Caco-2 (cell line): ENCODE results near the gene TCTA. TPM values are rescaled to one million over a fixed set of nuclear protein-coding genes. Genes with fewer than 3 reads are reported as not detected.

Source experiments
- BruUV-seq: library from RNA; stranded (reverse); fragments of 400-500 nt; replicated peaks from 2 replicates; lab custom pipeline; 2021; lab: Mats Ljungman, UMichigan
- CTCF ChIA-PET: fragments of 300-600 bp; sonication (Branson Sonifier 250); formaldehyde crosslinking; loops from one replicate; lab custom pipeline; 2022; ENCODE audit warnings: antibody characterized with exemption; lab: Charles Lee
- POLR2A ChIA-PET: fragments of 300-600 bp; sonication (Branson Sonifier 250); formaldehyde crosslinking; loops from one replicate; lab custom pipeline; 2022; ENCODE audit warnings: antibody characterized with exemption; lab: Charles Lee
- DNase-seq, 2 experiments: peaks; one replicate each; pipeline versions ENCODE4 v3.0.0 to v3.0.0-alpha.2; 2020 to 2022
- H3K27me3 ChIP-seq: replicated peaks from 2 replicates; pipeline ENCODE4 v1.6.0; 2011; ENCODE audit warnings: low read length; ENCODE audit not compliant: control insufficient read depth, insufficient read depth
- H3K36me3 ChIP-seq: 2 replicates; pipeline ENCODE4 v1.5.1; 2011; ENCODE audit warnings: low read length; ENCODE audit not compliant: control insufficient read depth, insufficient read depth
- H3K4me1 ChIP-seq: fragments of 250-450 bp; sonication (Bioruptor Pico); 2 replicates; pipeline ENCODE4 v1.5.1; 2020; ENCODE audit warnings: mild to moderate bottlenecking
- H3K4me3 ChIP-seq: 2 replicates; pipeline ENCODE4 v1.5.1; 2011; ENCODE audit warnings: low read depth, mild to moderate bottlenecking, control low read depth, low read length
- H3K9me3 ChIP-seq: fragments of 250-450 bp; sonication (Bioruptor Pico); 2 replicates; pipeline ENCODE4 v1.5.1; 2020; ENCODE audit warnings: mild to moderate bottlenecking, moderate library complexity
- H3K27ac Mint-ChIP-seq: one replicate; pipeline ENCODE4 v1.8.0; 2022; ENCODE audit warnings: mixed read lengths; ENCODE audit not compliant: unreplicated experiment
- H3K27me3 Mint-ChIP-seq: one replicate; pipeline ENCODE4 v1.8.0; 2022; ENCODE audit warnings: mixed read lengths; ENCODE audit not compliant: insufficient read depth, unreplicated experiment
- H3K36me3 Mint-ChIP-seq: one replicate; pipeline ENCODE4 v1.8.0; 2022; ENCODE audit warnings: mild to moderate bottlenecking, mixed read lengths; ENCODE audit not compliant: insufficient read depth, unreplicated experiment
- H3K4me1 Mint-ChIP-seq: one replicate; pipeline ENCODE4 v1.8.0; 2022; ENCODE audit warnings: low read depth, mixed read lengths; ENCODE audit not compliant: unreplicated experiment
- H3K4me3 Mint-ChIP-seq: one replicate; pipeline ENCODE4 v1.8.0; 2022; ENCODE audit warnings: mild to moderate bottlenecking, moderate library complexity, mixed read lengths; ENCODE audit not compliant: unreplicated experiment
- H3K9me3 Mint-ChIP-seq: one replicate; pipeline ENCODE4 v1.8.0; 2022; ENCODE audit warnings: mixed read lengths; ENCODE audit not compliant: unreplicated experiment
- intact Hi-C: fragments of 100-400 bp; cut with micrococcal nuclease; formaldehyde crosslinking; loops from one replicate; pipeline ENCODE4 v1.10.0; 2022; ENCODE audit not compliant: unreplicated experiment
- total RNA-seq: library from RNA; stranded (reverse); gene quantifications from 2 replicates; pipeline ENCODE4 v1.2.3, GENCODE V29; 2022
- TF ChIP-seq, protein P1 (sequence below), 2 experiments: fragments of 200-600 bp in 1 of 2; IDR thresholded peaks; 1 replicate in 1 of 2; 2 replicates in 1 of 2; pipeline versions ENCODE4 v1.5.1 to v1.8.0; 2011 to 2022; ENCODE audit warnings: antibody characterized with exemption in 1 of 2, control low read depth in 1 of 2, inconsistent platforms in 1 of 2, low read depth in 1 of 2, low read length in 1 of 2, mild to moderate bottlenecking in 1 of 2, moderate library complexity in 1 of 2; ENCODE audit not compliant: insufficient read depth in 1 of 2, severe bottlenecking in 1 of 2, unreplicated experiment in 1 of 2

TCTA gene
- total RNA-seq, 1 experiment from 2014 or later: 15.5 TPM

- H3K4me1 Mint-ChIP-seq: peaks cover 10% of the 10 kb centered on the region
- POLR2A ChIA-PET: interaction anchor here (0.8 kb wide), 1 partner anchor 11 kb away, joined by 4 read pairs; the partner anchor contains the start of gene RHOA
- no peaks in the 10 kb centered on the region for H3K27me3 ChIP-seq
- CTCF ChIA-PET: interaction anchor here (0.6 to 1.0 kb wide), 4 partner anchors 27 to 82 kb away, joined by 3 to 6 read pairs (median 4); partner anchors contain the start of gene USP4
- H3K27me3 Mint-ChIP-seq: no peaks in the 10 kb centered on the region
- no peaks in the 10 kb centered on the region for H3K9me3 Mint-ChIP-seq
- H3K36me3 Mint-ChIP-seq: peaks cover 11% of the 10 kb centered on the region
- no peaks in the 10 kb centered on the region for H3K9me3 ChIP-seq
- H3K27ac Mint-ChIP-seq: peak within 1 kb of the TSS; percentile 53
- DNase-seq: peak; percentile 41 to 44
- TF ChIP-seq, protein P1, sequence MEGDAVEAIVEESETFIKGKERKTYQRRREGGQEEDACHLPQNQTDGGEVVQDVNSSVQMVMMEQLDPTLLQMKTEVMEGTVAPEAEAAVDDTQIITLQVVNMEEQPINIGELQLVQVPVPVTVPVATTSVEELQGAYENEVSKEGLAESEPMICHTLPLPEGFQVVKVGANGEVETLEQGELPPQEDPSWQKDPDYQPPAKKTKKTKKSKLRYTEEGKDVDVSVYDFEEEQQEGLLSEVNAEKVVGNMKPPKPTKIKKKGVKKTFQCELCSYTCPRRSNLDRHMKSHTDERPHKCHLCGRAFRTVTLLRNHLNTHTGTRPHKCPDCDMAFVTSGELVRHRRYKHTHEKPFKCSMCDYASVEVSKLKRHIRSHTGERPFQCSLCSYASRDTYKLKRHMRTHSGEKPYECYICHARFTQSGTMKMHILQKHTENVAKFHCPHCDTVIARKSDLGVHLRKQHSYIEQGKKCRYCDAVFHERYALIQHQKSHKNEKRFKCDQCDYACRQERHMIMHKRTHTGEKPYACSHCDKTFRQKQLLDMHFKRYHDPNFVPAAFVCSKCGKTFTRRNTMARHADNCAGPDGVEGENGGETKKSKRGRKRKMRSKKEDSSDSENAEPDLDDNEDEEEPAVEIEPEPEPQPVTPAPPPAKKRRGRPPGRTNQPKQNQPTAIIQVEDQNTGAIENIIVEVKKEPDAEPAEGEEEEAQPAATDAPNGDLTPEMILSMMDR (IDR thresholded peaks at IDR 0.05; ENCODE audit: insufficient read depth in 1 of 2, low read depth in 1 of 2, low read length in 1 of 2, severe bottlenecking in 1 of 2, unreplicated experiment in 1 of 2): no peak
- intact Hi-C loops: no loop called here
- no peaks in the 10 kb centered on the region; the same call in 1 of the 2 replicates for H3K36me3 ChIP-seq
- no peak within 1 kb of the TSS for H3K4me3 ChIP-seq
- no TSS peak for BruUV-seq
- H3K4me1 ChIP-seq: peaks cover 25% of the 10 kb centered on the region
- peak within 1 kb of the TSS; percentile 59 for H3K4me3 Mint-ChIP-seq
These were observed 10.4 kb downstream of the TCTA start, which contains the start of gene AMT for GRCh38 chr3:49422379-49423248. AMT (minus strand) TSS chr3:49422473; CDS start chr3:49422450, 23 bp downstream.

GRCh38 chr3:49424816-49425215, 12.6 kb downstream of the TCTA start:
- Mint-ChIP-seq H3K4me3 (no peak overlapping the region), H3K27me3 (no peaks in the 10 kb centered on the region), H3K27ac (no peak overlapping the region), H3K36me3 (peaks cover 10% of the 10 kb centered on the region), H3K9me3 (no peaks in the 10 kb centered on the region), H3K4me1 (peaks cover 6% of the 10 kb centered on the region)
- ChIA-PET CTCF (interaction anchor here (0.7 kb wide), 1 partner anchor 84 kb away, joined by 3 read pairs; no protein-coding TSS in a partner anchor), POLR2A (interaction anchor here (2.3 kb wide), 1 partner anchor 13 kb away, joined by 8 read pairs; the partner anchor contains the start of genes RHOA and TCTA)
- no peak overlapping the region for H3K4me3 ChIP-seq
- TF ChIP-seq, protein P1 (IDR thresholded peaks at IDR 0.05; ENCODE audit: insufficient read depth in 1 of 2, low read depth in 1 of 2, low read length in 1 of 2, severe bottlenecking in 1 of 2, unreplicated experiment in 1 of 2): no peak
- H3K9me3 ChIP-seq: no peaks in the 10 kb centered on the region
- H3K27me3 ChIP-seq: no peaks in the 10 kb centered on the region
- intact Hi-C loops: no loop called here
- peaks cover 14% of the 10 kb centered on the region for H3K4me1 ChIP-seq
- no TSS peak for BruUV-seq
- DNase-seq: no peak
- H3K36me3 ChIP-seq: no peaks in the 10 kb centered on the region; the same call in 1 of the 2 replicates

GRCh38 chr3:49427586-49427985, 15.4 kb downstream of the TCTA start:
- H3K27me3 ChIP-seq: no peaks in the 10 kb centered on the region
- H3K4me3 ChIP-seq: no peak overlapping the region
- peaks cover 5% of the 10 kb centered on the region for H3K4me1 Mint-ChIP-seq
- no peaks in the 10 kb centered on the region for H3K9me3 ChIP-seq
- H3K27me3 Mint-ChIP-seq: no peaks in the 10 kb centered on the region
- TF ChIP-seq, protein P1 (IDR thresholded peaks at IDR 0.05; ENCODE audit: insufficient read depth in 1 of 2, low read depth in 1 of 2, low read length in 1 of 2, severe bottlenecking in 1 of 2, unreplicated experiment in 1 of 2): no peak
- intact Hi-C loops: no loop called here
- DNase-seq: no peak
- no TSS peak for BruUV-seq
- CTCF ChIA-PET: no interaction called here
- H3K9me3 Mint-ChIP-seq: no peaks in the 10 kb centered on the region
- H3K36me3 Mint-ChIP-seq: peaks cover 5% of the 10 kb centered on the region
- no peak overlapping the region for H3K27ac Mint-ChIP-seq
- peaks cover 6% of the 10 kb centered on the region for H3K4me1 ChIP-seq
- POLR2A ChIA-PET: interaction anchor here (0.7 kb wide), 1 partner anchor 110 kb away, joined by 4 read pairs; no protein-coding TSS in a partner anchor
- no peaks in the 10 kb centered on the region for H3K36me3 ChIP-seq
- H3K4me3 Mint-ChIP-seq: peak overlapping the region; percentile 76
